HG02623 (cell line): ENCODE results near the gene EML5.
A peak's percentile ranks its signal among the peaks of the same experiment; 100 is the strongest.

Experiments
- ATAC-seq: cut with Tn5 transposase; IDR thresholded peaks from one replicate; pipeline ENCODE4 v1.9.1; 2021; ENCODE audit warnings: moderate library complexity; ENCODE audit not compliant: unreplicated experiment

Gene EML5

GRCh38 chr14:88727057-88727456 lies 65.7 kb downstream of the EML5 start:
- ATAC-seq: no peak

GRCh38 chr14:88710709-88711108 lies 82.0 kb downstream of the EML5 start:
- no peak for ATAC-seq

- no peak for ATAC-seq
Observed at GRCh38 chr14:88707088-88707487, 85.7 kb downstream of the EML5 start.

GRCh38 chr14:88706425-88706824 lies 86.3 kb downstream of the EML5 start:
- no peak for ATAC-seq

GRCh38 chr14:88698651-88699050 lies 94.1 kb downstream of the EML5 start:
- no peak for ATAC-seq

- ATAC-seq: no peak
Observed at GRCh38 chr14:88695870-88696269, 96.9 kb downstream of the EML5 start.

- no peak for ATAC-seq
Observed at GRCh38 chr14:88688386-88688785, 104.4 kb downstream of the EML5 start.

GRCh38 chr14:88683119-88683518 lies 109.6 kb downstream of the EML5 start:
- ATAC-seq: no peak

- ATAC-seq: no peak
Observed at GRCh38 chr14:88682495-88683114, 110.1 kb downstream of the EML5 start.

GRCh38 chr14:88681755-88682494 lies 110.8 kb downstream of the EML5 start:
- ATAC-seq: no peak

- ATAC-seq: no peak
Observed at GRCh38 chr14:88669346-88669745, 123.4 kb downstream of the EML5 start.

- peak; percentile 79 for ATAC-seq
Observed at GRCh38 chr14:88668448-88669116, 124.2 kb downstream of the EML5 start.

- peak; percentile 71 for ATAC-seq
Observed at GRCh38 chr14:88667555-88668273, 125.0 kb downstream of the EML5 start.

- ATAC-seq: no peak
Observed at GRCh38 chr14:88660056-88660455, 132.7 kb downstream of the EML5 start.

GRCh38 chr14:88639221-88639620 lies 153.5 kb downstream of the EML5 start:
- ATAC-seq: no peak

- ATAC-seq: no peak
Observed at GRCh38 chr14:88632512-88632911, 160.2 kb downstream of the EML5 start.

- ATAC-seq: no peak
Observed at GRCh38 chr14:88631091-88631490, 161.7 kb downstream of the EML5 start.

GRCh38 chr14:88630565-88630964 lies 162.2 kb downstream of the EML5 start:
- no peak for ATAC-seq

GRCh38 chr14:88628462-88628861 lies 164.3 kb downstream of the EML5 start:
- ATAC-seq: no peak

GRCh38 chr14:88628033-88628432 lies 164.7 kb downstream of the EML5 start:
- no peak for ATAC-seq

GRCh38 chr14:88625671-88626070 lies 167.1 kb downstream of the EML5 start:
- ATAC-seq: no peak
